IPS-18a (cell line): ENCODE measurements around the gene DNAH11.
"Not testable (repeated sequence)": the region's sequence is repeated elsewhere in the genome, so short reads cannot be mapped to it uniquely, and the experiment has no call there.

Source experiments
- H3K27ac ChIP-seq: one replicate; pipeline ENCODE4 v1.5.1; 2013; ENCODE audit warnings: low read length
- H3K27me3 ChIP-seq: one replicate; pipeline ENCODE4 v1.6.1; 2013; ENCODE audit warnings: mild to moderate bottlenecking, low read length; ENCODE audit not compliant: control insufficient read depth, insufficient read depth
- H3K36me3 ChIP-seq: one replicate; pipeline ENCODE4 v1.6.1; 2013; ENCODE audit warnings: low read depth, low read length; ENCODE audit not compliant: control insufficient read depth
- H3K4me1 ChIP-seq: one replicate; pipeline ENCODE4 v1.6.1; 2013; ENCODE audit warnings: low read depth, low read length; ENCODE audit not compliant: control insufficient read depth
- H3K4me3 ChIP-seq: one replicate; pipeline ENCODE4 v1.5.1; 2013; ENCODE audit warnings: low read length
- H3K9ac ChIP-seq: one replicate; pipeline ENCODE4 v1.6.1; 2013; ENCODE audit warnings: mild to moderate bottlenecking, low read length, moderate library complexity
- H3K9me3 ChIP-seq: one replicate; pipeline ENCODE4 v1.6.1; 2013; ENCODE audit warnings: low read depth, low read length; ENCODE audit not compliant: control insufficient read depth

Gene DNAH11

GRCh38 chr7:21867816-21868575 is 325.2 kb downstream of the DNAH11 start:
- peaks cover 61% of the 10 kb centered on the region for H3K4me1 ChIP-seq
- no peak overlapping the region for H3K27ac ChIP-seq
- no peaks in the 10 kb centered on the region for H3K36me3 ChIP-seq
- H3K9me3 ChIP-seq, result no peaks in the 10 kb centered on the region
- H3K9ac ChIP-seq, result no peak overlapping the region
- H3K4me3 ChIP-seq, result peak overlapping the region; percentile 17
- no peaks in the 10 kb centered on the region for H3K27me3 ChIP-seq

- Histone ChIP-seq H3K4me3 (peak overlapping the region; percentile 17), H3K9me3 (no peaks in the 10 kb centered on the region), H3K36me3 (no peaks in the 10 kb centered on the region), H3K4me1 (peaks cover 61% of the 10 kb centered on the region), H3K27ac (peak overlapping the region; percentile 24), H3K9ac (no peak overlapping the region), H3K27me3 (no peaks in the 10 kb centered on the region)
Observed at GRCh38 chr7:21868576-21868850, 325.7 kb downstream of the DNAH11 start.

- Histone ChIP-seq H3K27ac (no peak overlapping the region), H3K27me3 (no peaks in the 10 kb centered on the region), H3K9ac (no peak overlapping the region), H3K4me1 (peaks cover 61% of the 10 kb centered on the region), H3K9me3 (no peaks in the 10 kb centered on the region), H3K4me3 (no peak overlapping the region), H3K36me3 (no peaks in the 10 kb centered on the region)
Observed at GRCh38 chr7:21869785-21870402, 327.1 kb downstream of the DNAH11 start.

DNA sequence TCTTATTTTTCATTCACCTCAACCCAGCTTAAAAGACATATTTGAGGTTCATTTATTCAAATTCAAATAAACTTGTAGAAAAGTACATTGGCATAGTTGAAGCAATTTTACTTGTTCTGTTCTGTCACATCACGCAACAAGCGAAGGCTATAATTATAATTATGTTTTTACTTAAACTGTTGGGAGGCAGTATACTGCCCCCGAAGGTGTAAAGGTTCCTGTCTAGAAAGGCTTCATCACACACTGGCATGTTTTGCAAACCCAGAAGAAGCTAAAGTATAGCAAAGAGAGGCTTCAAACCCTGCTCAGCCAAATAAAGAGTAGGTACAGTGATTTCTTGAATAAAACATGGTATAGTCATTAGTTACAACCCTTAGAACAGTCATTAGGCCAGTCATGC is 340.2 kb downstream of the DNAH11 start:
- Histone ChIP-seq H3K27ac (no peak overlapping the region), H3K9ac (no peak overlapping the region), H3K4me3 (no peak overlapping the region)

GRCh38 chr7:21883501-21883900 is 340.7 kb downstream of the DNAH11 start:
- H3K4me3 ChIP-seq, H3K36me3 ChIP-seq, H3K9ac ChIP-seq, H3K27me3 ChIP-seq, H3K27ac ChIP-seq, H3K9me3 ChIP-seq, H3K4me1 ChIP-seq: not testable (repeated sequence)

More for the DNA sequence above, 340.2 kb downstream of the DNAH11 start:
- H3K4me1 ChIP-seq, result no peaks in the 10 kb centered on the region
- H3K9me3 ChIP-seq, result no peaks in the 10 kb centered on the region
- H3K27me3 ChIP-seq, result no peaks in the 10 kb centered on the region
- H3K36me3 ChIP-seq, result no peaks in the 10 kb centered on the region

DNA sequence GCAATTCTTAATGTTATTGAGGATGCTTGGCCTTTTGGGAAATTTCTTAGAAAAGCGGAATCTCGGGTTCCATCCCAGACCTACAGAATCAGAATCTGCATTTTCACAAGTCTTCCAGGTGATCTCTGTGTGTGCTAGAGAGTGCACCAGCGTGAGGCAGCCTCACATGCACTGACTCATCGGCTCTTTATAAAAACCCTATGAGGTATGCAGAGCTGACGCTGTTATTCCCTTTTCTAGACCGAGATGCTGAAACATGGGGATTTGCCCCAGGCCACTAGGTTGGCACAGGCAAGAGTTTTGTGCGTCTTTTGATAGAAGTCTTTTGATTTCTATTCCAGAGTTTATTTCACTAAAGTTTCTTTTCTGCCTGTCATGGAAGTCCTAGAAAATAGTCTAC is 341.7 kb downstream of the DNAH11 start:
- Histone ChIP-seq H3K4me1 (no peaks in the 10 kb centered on the region), H3K36me3 (no peaks in the 10 kb centered on the region), H3K4me3 (no peak overlapping the region), H3K27ac (no peak overlapping the region), H3K27me3 (no peaks in the 10 kb centered on the region), H3K9me3 (no peaks in the 10 kb centered on the region), H3K9ac (no peak overlapping the region)

- no peaks in the 10 kb centered on the region for H3K4me1 ChIP-seq
Observed at GRCh38 chr7:21886396-21886795, 343.6 kb downstream of the DNAH11 start.

DNA sequence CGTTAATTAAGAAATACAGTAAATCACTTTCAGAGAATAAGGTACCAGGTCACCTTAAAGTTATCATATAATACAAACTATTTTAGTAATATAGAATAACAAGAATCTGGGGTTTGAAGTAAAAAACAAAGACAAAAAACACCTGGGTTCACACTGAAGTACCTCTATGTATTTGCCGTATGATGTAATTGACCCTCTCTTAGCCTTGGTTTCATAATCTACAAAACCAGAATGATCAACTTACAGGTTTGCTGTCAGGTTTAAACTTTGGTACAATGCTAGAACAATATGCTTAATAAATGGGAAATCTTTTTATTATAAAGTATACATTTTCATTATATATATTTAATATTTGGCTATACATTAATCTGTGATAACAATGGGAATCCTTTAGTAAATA is 344.5 kb downstream of the DNAH11 start:
- no peak overlapping the region for H3K9ac ChIP-seq
- no peaks in the 10 kb centered on the region for H3K9me3 ChIP-seq
- no peak overlapping the region for H3K4me3 ChIP-seq
- H3K36me3 ChIP-seq, result no peaks in the 10 kb centered on the region
- no peaks in the 10 kb centered on the region for H3K27me3 ChIP-seq
- H3K27ac ChIP-seq, result no peak overlapping the region
- H3K4me1 ChIP-seq, result no peaks in the 10 kb centered on the region

More at GRCh38 chr7:21886396-21886795, 343.6 kb downstream of the DNAH11 start:
- Histone ChIP-seq H3K4me3 (no peak overlapping the region), H3K9me3 (no peaks in the 10 kb centered on the region), H3K27ac (no peak overlapping the region), H3K36me3 (no peaks in the 10 kb centered on the region), H3K27me3 (no peaks in the 10 kb centered on the region), H3K9ac (no peak overlapping the region)

GRCh38 chr7:21887779-21888178 is 344.9 kb downstream of the DNAH11 start:
- no peak overlapping the region for H3K9ac ChIP-seq
- no peaks in the 10 kb centered on the region for H3K4me1 ChIP-seq
- H3K9me3 ChIP-seq, result no peaks in the 10 kb centered on the region
- no peak overlapping the region for H3K27ac ChIP-seq
- H3K36me3 ChIP-seq, result no peaks in the 10 kb centered on the region
- H3K27me3 ChIP-seq, result no peaks in the 10 kb centered on the region
- no peak overlapping the region for H3K4me3 ChIP-seq

GRCh38 chr7:21891291-21891690 is 348.5 kb downstream of the DNAH11 start:
- H3K36me3 ChIP-seq, result no peaks in the 10 kb centered on the region
- no peak overlapping the region for H3K27ac ChIP-seq
- no peaks in the 10 kb centered on the region for H3K4me1 ChIP-seq
- no peak overlapping the region for H3K9ac ChIP-seq
- H3K27me3 ChIP-seq, result no peaks in the 10 kb centered on the region
- no peak overlapping the region for H3K4me3 ChIP-seq
- no peaks in the 10 kb centered on the region for H3K9me3 ChIP-seq

DNA sequence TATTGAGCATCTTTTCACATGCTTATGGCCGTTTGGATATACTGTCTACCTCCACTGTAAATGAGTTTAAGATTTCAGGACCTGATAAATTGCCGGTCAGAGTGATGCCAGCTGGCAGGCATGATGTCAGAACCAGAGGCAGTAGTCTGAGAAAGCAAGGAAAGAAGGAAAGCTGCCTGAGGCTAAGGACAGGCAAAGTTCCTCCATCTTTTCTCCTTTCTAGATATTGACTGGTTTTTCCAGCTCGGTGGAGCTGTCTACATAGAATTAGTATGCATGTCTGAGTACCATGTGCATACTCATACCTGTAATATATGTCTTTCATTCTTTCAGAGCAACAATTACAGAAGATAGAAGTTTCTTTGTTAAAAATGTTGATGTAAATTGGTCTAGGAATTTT is 350.6 kb downstream of the DNAH11 start:
- Histone ChIP-seq H3K4me1 (no peaks in the 10 kb centered on the region), H3K36me3 (peaks cover 6% of the 10 kb centered on the region), H3K9me3 (no peaks in the 10 kb centered on the region), H3K9ac (no peak overlapping the region), H3K27ac (no peak overlapping the region), H3K4me3 (no peak overlapping the region), H3K27me3 (no peaks in the 10 kb centered on the region)

- Histone ChIP-seq H3K9ac (no peak overlapping the region), H3K4me1 (no peaks in the 10 kb centered on the region), H3K27me3 (no peaks in the 10 kb centered on the region), H3K27ac (no peak overlapping the region), H3K4me3 (no peak overlapping the region), H3K9me3 (no peaks in the 10 kb centered on the region), H3K36me3 (peaks cover 52% of the 10 kb centered on the region)
Observed at GRCh38 chr7:21898265-21898930, 355.6 kb downstream of the DNAH11 start.
